Muscle of leg (tissue), 16 donors: ENCODE data around the gene TSPAN19. TPM values are rescaled to one million over a fixed set of nuclear protein-coding genes. Genes with fewer than 3 reads are reported as not detected.

Experiments
- DNase-seq: peaks from one replicate; pipeline ENCODE4 v3.0.0; 2013
- H3K27ac ChIP-seq: one replicate; pipeline ENCODE4 v1.5.1; 2013; ENCODE audit warnings: mild to moderate bottlenecking, low read length, control low read depth
- H3K27me3 ChIP-seq: one replicate; pipeline ENCODE4 v1.6.1; 2013; ENCODE audit warnings: low read length; ENCODE audit not compliant: control insufficient read depth, insufficient read depth
- H3K36me3 ChIP-seq: one replicate; pipeline ENCODE4 v1.6.1; 2013; ENCODE audit warnings: low read length; ENCODE audit not compliant: control insufficient read depth, insufficient read depth
- H3K4me1 ChIP-seq: one replicate; pipeline ENCODE4 v1.6.1; 2013; ENCODE audit warnings: low read length; ENCODE audit not compliant: control insufficient read depth, insufficient read depth
- H3K4me3 ChIP-seq: one replicate; pipeline ENCODE4 v1.5.1; 2013; ENCODE audit warnings: low read length, control low read depth
- H3K9me3 ChIP-seq: replicated peaks from 2 replicates; pipeline ENCODE4 v1.6.1; 2013; ENCODE audit warnings: low read depth, low read length; ENCODE audit not compliant: control insufficient read depth
- WGBS: methylation state at CpG from one replicate; pipeline ENCODE4 v1.1.5; 2013; ENCODE audit warnings: missing lambda C conversion rate; ENCODE audit not compliant: insufficient coverage; 5-methylcytosine and 5-hydroxymethylcytosine counted together
- long read RNA-seq, 11 donors: transcript quantifications; one replicate each; lab custom pipeline, GENCODE V29; 2026
- polyA plus RNA-seq, 8 donors: library from polyadenylated mRNA; unstranded; fragments of 120-200 nt; gene quantifications; one replicate each; pipeline versions ENCODE4 v1.2.1 to v1.2.3, GENCODE V29; 2013; ENCODE audit warnings: inconsistent platforms in 1 of 8, low replicate concordance in 1 of 8; ENCODE audit not compliant: insufficient read length in 8 of 8, insufficient read depth in 1 of 8
- total RNA-seq: library from RNA; stranded (reverse); fragments of 120-200 nt; gene quantifications from one replicate; pipeline ENCODE4 v1.2.4, GENCODE V29; 2013

The TSPAN19 gene
- total RNA-seq, result 0.04 TPM
- polyA plus RNA-seq, result under 1 TPM in 5 of 8 donors, not detected in 3; 0.16 to 0.58 (median 0.30) TPM
- long read RNA-seq, donor 1, result 0 reads
- long read RNA-seq, donor 2, result 0 reads
- long read RNA-seq, donor 3, result 0 reads
- long read RNA-seq, donor 4, result 0 reads
- long read RNA-seq, donor 5, result 0 reads
- long read RNA-seq, donor 6, result 0 reads
- long read RNA-seq, donor 7, result 0 reads
- long read RNA-seq, donor 8, result 0 reads
- long read RNA-seq, donor 9, result 0 reads
- long read RNA-seq, donor 10, result 0 reads
- long read RNA-seq, donor 11, result 0 reads

DNA sequence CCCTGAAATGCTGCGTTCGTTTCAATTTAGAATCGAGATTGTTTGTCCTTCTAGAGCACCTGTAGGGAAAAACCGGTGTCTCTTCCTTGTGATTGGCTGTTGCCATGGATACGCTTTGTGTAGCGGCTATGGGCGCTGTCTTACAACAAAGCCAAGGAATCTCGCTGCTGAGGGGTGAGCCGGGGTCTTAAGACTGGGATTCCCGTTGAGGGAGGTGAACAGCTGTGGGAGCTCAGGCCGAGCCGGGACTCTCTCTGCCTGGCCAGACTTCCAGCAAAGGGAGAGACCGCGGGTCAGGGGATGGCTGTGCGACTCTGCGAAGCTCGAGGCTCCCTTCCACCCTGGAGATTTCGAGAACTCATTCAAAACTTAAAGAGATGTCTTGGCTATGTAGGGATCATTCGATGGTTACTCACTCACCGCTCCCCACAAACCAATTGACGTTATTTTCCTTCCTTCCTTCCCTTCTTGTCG, at the start of gene TSPAN19, which contains the start of gene LRRIQ1:
TSPAN19 (minus strand) TSS at position 44 of the 474 bp plus-strand sequence. CDS start 6,331 bp downstream, outside the sequence.
LRRIQ1 (plus strand) TSS at position 118 of the 474 bp plus-strand sequence. CDS start 1,826 bp downstream, outside the sequence.
- Histone ChIP-seq H3K4me3 (peak within 1 kb of the TSS; percentile 42), H3K4me1 (no peaks in the 10 kb centered on the region), H3K27ac (peak within 1 kb of the TSS; percentile 4), H3K36me3 (no peaks in the 10 kb centered on the region), H3K9me3 (no peaks in the 10 kb centered on the region), H3K27me3 (no peaks in the 10 kb centered on the region)
- WGBS, result 0% methylated on average over 11 of the region's 22 CpGs
- peak; percentile 94 for DNase-seq

- no peak for DNase-seq
- H3K27me3 ChIP-seq, result no peaks in the 10 kb centered on the region
- WGBS, result 100% methylated on average over 2 of the region's 5 CpGs
- H3K4me1 ChIP-seq, result no peaks in the 10 kb centered on the region
- no peaks in the 10 kb centered on the region for H3K36me3 ChIP-seq
- H3K27ac ChIP-seq, result no peak overlapping the region
- no peak overlapping the region for H3K4me3 ChIP-seq
- no peaks in the 10 kb centered on the region for H3K9me3 ChIP-seq
Measured at GRCh38 chr12:85085066-85085465, 49.0 kb upstream of the TSPAN19 start.

GRCh38 chr12:85076688-85077430, 40.8 kb upstream of the TSPAN19 start:
- H3K27me3 ChIP-seq, result no peaks in the 10 kb centered on the region
- DNase-seq, result peak; percentile 60
- no peaks in the 10 kb centered on the region for H3K36me3 ChIP-seq
- H3K4me3 ChIP-seq, result no peak overlapping the region
- no peaks in the 10 kb centered on the region for H3K9me3 ChIP-seq
- no peak overlapping the region for H3K27ac ChIP-seq
- no CpG with 5 or more reads among the region's 1 CpG for WGBS
- H3K4me1 ChIP-seq, result no peaks in the 10 kb centered on the region

GRCh38 chr12:85072826-85073225, 36.7 kb upstream of the TSPAN19 start:
- Histone ChIP-seq H3K4me1 (no peaks in the 10 kb centered on the region), H3K27ac (no peak overlapping the region), H3K36me3 (no peaks in the 10 kb centered on the region), H3K9me3 (no peaks in the 10 kb centered on the region), H3K4me3 (no peak overlapping the region), H3K27me3 (no peaks in the 10 kb centered on the region)
- DNase-seq, result no peak
- no CpG with 5 or more reads among the region's 1 CpG for WGBS

GRCh38 chr12:85065837-85066482, 29.9 kb upstream of the TSPAN19 start:
- no peaks in the 10 kb centered on the region for H3K9me3 ChIP-seq
- no peaks in the 10 kb centered on the region for H3K27me3 ChIP-seq
- no CpG with 5 or more reads among the region's 3 CpGs for WGBS

DNA sequence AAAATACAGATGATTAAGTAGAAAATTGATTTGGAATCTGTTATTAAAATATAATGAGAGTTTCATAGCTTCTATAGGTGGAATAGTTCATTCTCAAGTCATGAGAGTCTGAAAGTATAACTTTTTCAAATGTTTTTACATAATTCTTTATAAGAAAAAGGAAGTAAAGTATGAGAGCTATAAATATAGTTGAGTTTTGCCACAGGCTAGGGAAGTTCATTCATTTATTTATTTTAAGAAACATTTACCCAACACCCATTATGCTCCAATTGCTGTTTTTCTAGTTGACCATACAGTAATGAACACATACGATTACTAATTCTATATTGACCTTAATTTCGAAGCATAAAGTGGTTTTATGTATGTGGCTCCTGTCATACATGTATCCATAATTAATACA, 24.8 kb upstream of the TSPAN19 start:
- Histone ChIP-seq H3K9me3 (no peaks in the 10 kb centered on the region), H3K27ac (no peak overlapping the region), H3K27me3 (no peaks in the 10 kb centered on the region), H3K4me1 (no peaks in the 10 kb centered on the region), H3K4me3 (no peak overlapping the region), H3K36me3 (no peaks in the 10 kb centered on the region)
- no peak for DNase-seq
- no CpG with 5 or more reads among the region's 2 CpGs for WGBS

More at GRCh38 chr12:85065837-85066482, 29.9 kb upstream of the TSPAN19 start:
- Histone ChIP-seq H3K4me1 (no peaks in the 10 kb centered on the region), H3K36me3 (no peaks in the 10 kb centered on the region), H3K27ac (no peak overlapping the region), H3K4me3 (no peak overlapping the region)
- DNase-seq, result no peak

GRCh38 chr12:85059594-85059993, 23.5 kb upstream of the TSPAN19 start:
- no CpG with 5 or more reads among the region's 6 CpGs for WGBS
- no peaks in the 10 kb centered on the region for H3K36me3 ChIP-seq
- H3K27me3 ChIP-seq, result no peaks in the 10 kb centered on the region
- H3K27ac ChIP-seq, result no peak overlapping the region
- no peaks in the 10 kb centered on the region for H3K4me1 ChIP-seq
- no peak for DNase-seq
- no peaks in the 10 kb centered on the region for H3K9me3 ChIP-seq
- H3K4me3 ChIP-seq, result no peak overlapping the region

DNA sequence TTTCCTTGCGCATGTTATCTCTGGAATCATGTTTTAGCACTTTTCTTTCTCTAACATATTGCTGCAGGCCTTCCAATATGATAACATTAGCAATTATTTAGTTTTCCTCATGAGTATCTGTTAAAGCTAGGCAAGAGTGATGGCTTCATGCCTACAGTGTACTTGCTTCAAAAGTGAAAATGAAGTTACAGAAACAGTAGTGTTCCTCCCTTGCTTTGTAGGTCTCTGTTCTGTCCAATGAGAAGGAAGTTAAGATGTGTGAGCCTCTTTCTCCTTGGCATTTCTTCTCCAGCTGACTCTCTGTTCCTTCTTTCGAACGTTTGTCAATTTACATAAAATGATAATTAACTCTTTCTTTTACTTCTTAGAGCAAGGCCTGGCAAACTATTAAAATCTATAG, 22.3 kb upstream of the TSPAN19 start:
- WGBS, result no CpG with 5 or more reads among the region's 3 CpGs
- DNase-seq, result no peak

DNA sequence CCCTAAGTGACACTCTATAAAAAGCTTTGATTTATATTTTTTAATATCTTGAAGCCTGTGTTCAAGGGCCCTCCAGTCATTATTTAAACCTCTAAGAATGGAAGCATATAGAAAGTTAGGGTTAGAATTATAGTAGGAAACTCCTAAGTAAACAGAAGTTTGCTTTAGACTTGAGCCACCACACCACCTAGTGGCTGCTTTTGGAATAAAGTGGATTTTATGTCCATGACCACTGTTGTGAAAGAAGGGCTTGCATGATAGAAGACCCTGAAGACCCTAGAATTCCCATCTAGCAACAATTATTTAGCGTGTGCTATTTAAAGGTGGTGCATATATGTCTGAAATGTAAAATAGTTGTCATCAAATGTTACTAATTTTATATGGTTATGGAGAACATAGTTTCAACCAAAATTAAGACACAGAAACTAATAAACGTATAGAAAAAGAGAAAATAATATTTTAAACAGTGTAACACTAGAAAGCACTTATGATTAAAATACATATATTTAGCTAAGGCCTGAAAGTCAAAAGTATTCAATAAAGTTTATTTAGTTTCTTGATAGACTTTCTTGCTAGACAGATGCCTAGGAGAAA, 21.4 kb upstream of the TSPAN19 start:
- H3K27ac ChIP-seq, result no peak overlapping the region
- H3K4me3 ChIP-seq, result no peak overlapping the region
- H3K27me3 ChIP-seq, result no peaks in the 10 kb centered on the region
- no peaks in the 10 kb centered on the region for H3K4me1 ChIP-seq
- DNase-seq, result peak; percentile 59
- H3K9me3 ChIP-seq, result no peaks in the 10 kb centered on the region
- no CpG with 5 or more reads among the region's 2 CpGs for WGBS
- H3K36me3 ChIP-seq, result no peaks in the 10 kb centered on the region

More for the DNA sequence above, 22.3 kb upstream of the TSPAN19 start:
- H3K4me1 ChIP-seq, result no peaks in the 10 kb centered on the region
- no peaks in the 10 kb centered on the region for H3K27me3 ChIP-seq
- H3K27ac ChIP-seq, result no peak overlapping the region
- no peak overlapping the region for H3K4me3 ChIP-seq
- H3K9me3 ChIP-seq, result no peaks in the 10 kb centered on the region
- no peaks in the 10 kb centered on the region for H3K36me3 ChIP-seq

DNA sequence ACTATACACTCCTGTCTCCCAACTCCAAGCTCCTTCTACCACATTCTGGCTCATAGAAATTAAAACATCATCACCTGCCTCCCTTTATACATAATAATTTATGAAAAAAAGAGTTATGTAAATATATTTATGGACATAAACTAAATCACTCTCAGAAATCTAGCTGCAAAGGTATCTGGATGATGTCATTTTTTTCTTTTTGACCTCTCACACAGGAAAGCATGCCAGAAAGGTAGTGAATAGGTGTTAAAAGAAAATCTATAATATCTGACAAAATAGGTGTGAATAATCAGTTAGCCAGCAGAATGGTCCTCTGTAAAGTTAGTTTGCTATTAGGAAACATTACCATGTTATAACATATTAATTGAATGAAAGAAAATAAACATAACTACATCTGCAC, 7.8 kb upstream of the TSPAN19 start:
- no peaks in the 10 kb centered on the region for H3K36me3 ChIP-seq
- H3K9me3 ChIP-seq, result no peaks in the 10 kb centered on the region
- no peak overlapping the region for H3K4me3 ChIP-seq
- H3K27me3 ChIP-seq, result no peaks in the 10 kb centered on the region
- no peaks in the 10 kb centered on the region for H3K4me1 ChIP-seq
- no peak overlapping the region for H3K27ac ChIP-seq
- DNase-seq, result no peak
